Caki2 (cell line): Measurements from ENCODE around the gene NOP14. TPM values are rescaled to one million over a fixed set of nuclear protein-coding genes. Genes with fewer than 3 reads are reported as not detected.
"Not testable (repeated sequence)": the region's sequence is repeated elsewhere in the genome, so short reads cannot be mapped to it uniquely, and the experiment has no call there.

ENCODE experiments used
- DNase-seq: peaks from one replicate; pipeline ENCODE4 v3.0.0-alpha.2; 2015; ENCODE audit warnings: low read depth
- in situ Hi-C: cut with HindIII; loops from 2 replicates; pipeline ENCODE4 v1.10.0; 2016; ENCODE audit warnings: low sequenced_read_pairs, low pct_unique_long_range_greater_than_20kb, mixed read lengths
- total RNA-seq: library from RNA; depleted of rRNA; stranded (reverse); fragments of >200 nt; shearing (Covaris generic); gene quantifications from 2 replicates; pipeline ENCODE4 v1.2.3, GENCODE V29; 2014; ENCODE audit warnings: low replicate concordance

NOP14 gene
- total RNA-seq, 1 experiment from 2014 or later = 21.7 TPM

DNA sequence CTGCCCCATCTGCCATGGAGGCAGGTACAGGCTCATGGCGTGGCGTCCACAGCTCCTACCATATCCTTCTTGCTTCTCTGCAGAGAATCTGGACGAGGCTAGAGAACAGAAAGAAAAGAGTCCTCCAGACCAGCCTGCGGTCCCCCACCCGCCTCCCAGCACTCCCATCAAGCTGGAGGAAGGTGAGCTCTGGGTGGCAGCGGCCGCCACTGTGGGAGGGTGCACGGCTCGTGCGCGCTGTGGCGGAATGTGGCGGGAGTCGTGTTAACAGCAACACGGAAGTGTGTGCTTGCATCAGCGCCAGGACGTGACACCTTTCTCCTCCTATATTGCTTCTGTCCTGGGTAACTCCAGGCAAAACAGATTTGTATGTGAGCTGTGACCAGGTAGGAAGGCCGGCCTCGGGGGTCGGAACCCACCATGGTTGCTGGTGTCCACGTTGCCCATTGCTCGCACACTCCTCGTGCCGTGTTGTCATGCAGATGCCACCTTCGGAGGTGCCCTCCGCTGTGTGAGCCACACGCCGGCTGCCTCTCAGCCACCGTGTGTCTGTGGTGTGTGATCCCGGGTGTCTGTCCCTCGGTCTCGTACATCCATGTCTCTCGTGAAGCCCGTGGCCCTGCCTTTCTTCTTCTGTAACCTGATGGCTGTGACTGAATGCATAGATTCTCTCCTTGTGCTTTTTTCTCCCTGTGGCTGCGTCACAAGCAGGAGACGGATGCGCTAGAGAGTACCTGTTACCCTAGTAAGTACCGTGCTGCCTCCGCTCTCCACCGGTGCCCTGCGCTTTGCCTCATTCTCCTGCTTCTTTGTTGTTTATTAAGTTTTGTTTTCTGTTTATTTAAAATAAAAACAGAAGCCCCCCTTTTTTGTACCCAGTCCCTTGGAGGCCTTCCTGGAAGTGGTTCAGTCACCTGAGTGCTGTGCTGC is 37.0 kb downstream of the NOP14 start:
- in situ Hi-C loops = no loop called here
- DNase-seq = no peak

DNA sequence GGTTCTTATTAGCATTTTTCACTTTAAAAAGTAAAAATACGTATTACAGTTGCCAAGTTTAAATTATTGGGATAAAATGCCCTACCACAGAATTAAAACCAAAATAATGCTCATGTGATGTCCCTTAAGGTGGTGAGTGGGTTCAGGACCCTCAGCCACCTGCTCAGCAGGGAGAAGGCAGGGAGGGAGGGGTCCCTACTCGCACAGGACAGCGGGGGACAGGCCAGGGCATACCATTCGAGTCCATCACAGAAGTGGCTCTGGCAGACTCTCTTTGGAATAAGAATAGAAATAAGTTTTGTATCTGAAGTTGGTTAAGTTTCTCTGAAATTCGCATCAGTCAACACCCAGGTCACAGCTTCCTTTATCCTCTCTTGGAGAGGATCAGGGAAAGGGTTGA is 37.7 kb downstream of the NOP14 start:
- no peak for DNase-seq
- in situ Hi-C loops = no loop called here

DNA sequence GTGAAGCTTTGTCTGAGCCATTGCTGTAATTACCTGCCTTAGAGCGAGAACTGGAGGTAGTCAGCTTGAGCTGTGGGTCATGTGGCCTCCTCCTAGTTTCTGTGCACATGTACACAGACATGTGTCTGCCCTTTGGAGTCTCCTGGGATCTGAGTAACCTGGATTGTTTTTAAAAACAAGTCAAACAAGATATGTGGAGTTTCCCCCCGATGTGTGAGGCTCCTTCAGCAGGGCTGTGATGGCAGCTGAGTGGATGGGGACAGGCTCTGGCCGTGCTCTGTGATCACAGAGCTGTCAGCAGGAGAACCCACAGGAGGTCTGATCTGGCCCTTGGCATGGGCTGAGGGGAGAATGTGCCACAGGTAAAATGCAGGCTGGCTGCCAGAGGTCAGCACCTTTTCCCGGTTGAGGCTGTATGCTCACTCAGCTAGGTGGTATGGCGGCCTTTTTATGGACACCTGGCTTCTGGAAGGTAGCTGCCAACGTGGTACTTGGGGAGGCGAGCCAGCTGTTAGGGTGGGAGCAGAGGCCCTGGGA is 38.4 kb downstream of the NOP14 start:
- in situ Hi-C loops = no loop called here
- DNase-seq = no peak

DNA sequence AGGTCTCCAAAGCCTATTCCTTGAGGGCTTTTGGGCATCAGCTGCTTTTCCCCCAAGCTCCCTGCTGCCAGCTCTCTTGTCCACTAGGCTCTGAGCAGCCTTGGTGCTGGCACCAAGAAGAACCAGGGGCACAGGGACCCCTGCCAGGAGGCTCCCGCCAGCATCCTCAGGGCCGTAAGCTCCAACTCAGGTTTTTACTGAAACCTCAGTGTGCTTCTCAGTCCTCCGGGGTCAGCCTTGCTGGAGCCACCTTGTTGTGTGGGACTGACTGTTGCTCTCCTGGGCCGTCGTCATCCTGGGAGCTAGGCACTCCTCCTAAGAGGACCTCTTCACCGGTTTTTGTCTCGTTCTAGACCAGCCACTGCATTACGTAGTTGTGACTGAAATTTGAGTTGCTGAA is 38.9 kb downstream of the NOP14 start:
- no peak for DNase-seq
- in situ Hi-C loops = no loop called here

DNA sequence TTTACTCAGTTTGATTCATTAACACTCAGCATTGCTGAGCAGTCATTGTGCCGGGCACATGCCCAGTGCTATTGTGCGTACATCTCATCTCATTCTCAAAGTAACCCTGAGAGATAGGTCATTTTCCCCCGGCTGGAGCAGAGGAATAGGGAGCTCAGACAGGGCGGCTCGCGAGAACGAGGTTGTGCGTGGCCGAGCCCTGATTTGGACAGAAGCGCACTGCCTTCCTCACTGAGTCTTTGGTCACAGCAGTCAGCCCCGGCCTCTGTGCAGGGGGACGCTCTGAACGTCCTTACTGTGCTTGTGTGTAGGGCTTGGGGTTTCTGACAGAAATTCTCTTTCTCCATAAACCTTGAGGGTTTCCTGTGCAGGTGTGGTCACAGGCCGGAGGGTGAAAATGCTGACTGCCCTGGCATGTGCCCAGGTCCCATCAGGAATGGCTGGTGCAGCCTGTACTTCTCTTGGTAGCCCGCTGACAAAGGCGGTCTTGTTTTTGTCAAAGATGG is 39.5 kb downstream of the NOP14 start:
- no peak for DNase-seq
- in situ Hi-C loops = no loop called here

DNA sequence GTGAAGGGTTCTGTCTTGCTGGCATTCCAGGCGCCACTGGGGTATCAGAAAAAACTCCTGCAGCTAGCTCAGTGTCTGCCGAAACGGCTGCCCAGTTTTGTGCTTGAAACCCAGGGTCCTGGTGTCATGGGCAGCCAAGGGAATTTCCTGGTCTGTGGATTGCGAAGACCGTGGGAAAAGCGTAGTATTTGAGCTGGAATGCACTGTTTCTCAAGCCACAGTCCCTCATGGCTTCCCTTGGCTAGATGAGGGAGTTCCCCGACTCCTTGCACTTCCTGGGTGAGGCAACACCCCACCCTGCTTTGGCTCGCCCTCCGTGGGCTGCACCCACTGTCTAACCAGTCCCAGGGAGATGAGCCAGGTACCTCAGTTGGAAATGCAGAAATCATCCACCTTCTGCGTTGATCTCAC is 40.1 kb downstream of the NOP14 start:
- DNase-seq = no peak
- in situ Hi-C loops = no loop called here

DNA sequence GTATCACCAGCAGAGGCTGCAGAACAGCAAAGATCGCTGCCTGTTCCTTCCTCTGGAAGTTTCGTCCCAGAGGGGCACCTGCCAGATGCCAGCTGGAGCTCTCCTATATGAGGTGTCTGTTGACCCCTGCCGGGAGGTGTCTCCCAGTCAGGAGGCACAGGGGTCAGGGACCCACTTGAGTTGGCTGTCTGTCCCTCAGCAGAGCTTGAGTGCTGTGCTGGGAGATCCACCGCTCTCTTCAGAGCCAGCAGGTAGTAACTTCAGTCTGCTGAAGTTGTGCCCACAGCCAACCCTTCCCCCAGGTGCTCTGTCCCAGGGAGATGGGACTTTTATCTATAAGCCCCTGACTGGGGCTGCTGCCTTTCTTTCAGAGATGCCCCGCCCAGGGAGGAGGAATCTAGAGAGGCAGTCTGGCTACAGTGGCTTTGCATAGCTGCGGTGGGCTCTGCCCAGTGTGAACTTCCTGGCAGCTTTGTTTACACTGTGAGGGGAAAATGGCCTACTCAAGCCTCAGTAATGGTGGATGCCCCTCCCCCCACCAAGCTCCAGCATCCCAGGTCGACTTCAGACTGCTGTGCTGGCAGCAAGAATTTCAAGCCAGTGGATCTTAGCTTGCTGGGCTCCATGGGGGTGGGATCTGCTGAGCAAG is 40.6 kb downstream of the NOP14 start:
- DNase-seq, in situ Hi-C loops: not testable (repeated sequence)

DNA sequence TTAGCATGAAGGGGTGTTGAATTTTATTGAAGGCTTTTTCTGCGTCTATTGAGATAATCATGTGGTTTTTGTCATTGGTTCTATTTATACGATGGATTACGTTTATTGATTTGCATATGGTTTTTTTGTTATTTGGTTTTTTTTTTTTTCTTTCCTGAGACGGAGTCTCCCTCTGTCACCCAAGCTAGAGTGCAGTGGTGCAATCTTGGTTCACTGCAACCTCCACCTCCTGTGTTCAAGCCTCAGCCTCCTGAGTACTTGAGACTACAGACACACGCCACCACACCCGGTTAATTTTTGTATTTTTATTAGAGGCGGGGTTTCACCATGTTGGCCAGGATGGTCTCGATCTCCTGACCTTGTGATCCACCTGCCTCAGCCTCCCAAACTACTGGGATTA is 44.5 kb downstream of the NOP14 start:
- in situ Hi-C loops, DNase-seq: not testable (repeated sequence)

DNA sequence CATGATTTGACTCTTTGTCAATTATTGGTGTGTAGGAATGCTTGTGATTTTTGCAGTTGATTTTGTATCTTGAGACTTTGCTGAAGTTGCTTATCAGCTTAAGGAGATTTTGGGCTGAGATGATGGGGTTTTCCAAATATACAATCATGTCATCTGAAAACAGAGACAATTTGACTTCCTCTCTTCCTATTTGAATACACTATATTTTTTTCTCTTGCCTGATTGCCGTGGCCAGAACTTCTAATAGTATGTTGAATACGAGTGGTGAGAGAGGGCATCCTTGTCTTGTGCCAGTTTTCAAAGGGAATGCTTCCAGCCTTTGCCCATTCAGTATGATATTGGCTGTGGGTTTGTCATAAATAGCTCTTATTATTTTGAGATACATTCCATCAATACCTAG is 44.9 kb downstream of the NOP14 start:
- in situ Hi-C loops, DNase-seq: not testable (repeated sequence)

DNA sequence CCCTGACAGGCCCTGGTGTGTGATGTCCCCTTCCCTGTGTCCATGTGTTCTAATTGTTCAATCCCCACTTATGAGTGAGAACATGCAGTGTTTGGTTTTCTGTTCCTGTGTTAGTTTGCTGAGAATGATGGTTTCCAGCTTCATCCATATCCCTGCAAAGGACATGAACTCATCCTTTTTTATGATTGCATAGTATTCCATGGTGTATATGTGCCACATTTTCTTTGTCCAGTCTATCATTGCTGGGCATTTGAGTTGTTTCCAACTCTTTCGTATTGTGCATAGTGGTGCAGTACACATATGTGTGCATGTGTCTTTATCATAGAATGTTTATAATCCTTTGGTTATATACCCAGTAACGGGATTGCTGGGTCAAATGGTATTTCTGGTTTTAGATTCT is 46.5 kb downstream of the NOP14 start:
- DNase-seq, in situ Hi-C loops: not testable (repeated sequence)

DNA sequence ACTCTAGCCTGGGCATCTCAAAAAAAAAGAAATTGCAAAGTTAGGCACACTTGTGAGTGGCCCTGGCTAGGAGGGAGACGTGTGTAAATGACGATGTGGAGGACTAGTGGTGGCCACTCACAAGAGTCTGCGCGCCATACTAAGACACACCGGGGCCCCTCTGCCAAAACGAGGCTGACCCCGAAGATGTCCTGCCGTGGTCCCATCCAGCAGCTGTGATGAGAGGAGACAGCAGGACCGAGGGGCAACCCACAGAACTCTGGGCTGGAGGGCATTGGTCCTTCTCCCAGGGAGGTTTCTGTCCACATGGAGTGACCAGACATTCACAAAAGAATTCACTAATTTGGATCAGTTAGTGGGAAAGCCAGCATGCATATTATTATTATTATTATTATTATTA is 47.4 kb downstream of the NOP14 start:
- no peak for DNase-seq
- in situ Hi-C loops = no loop called here

DNA sequence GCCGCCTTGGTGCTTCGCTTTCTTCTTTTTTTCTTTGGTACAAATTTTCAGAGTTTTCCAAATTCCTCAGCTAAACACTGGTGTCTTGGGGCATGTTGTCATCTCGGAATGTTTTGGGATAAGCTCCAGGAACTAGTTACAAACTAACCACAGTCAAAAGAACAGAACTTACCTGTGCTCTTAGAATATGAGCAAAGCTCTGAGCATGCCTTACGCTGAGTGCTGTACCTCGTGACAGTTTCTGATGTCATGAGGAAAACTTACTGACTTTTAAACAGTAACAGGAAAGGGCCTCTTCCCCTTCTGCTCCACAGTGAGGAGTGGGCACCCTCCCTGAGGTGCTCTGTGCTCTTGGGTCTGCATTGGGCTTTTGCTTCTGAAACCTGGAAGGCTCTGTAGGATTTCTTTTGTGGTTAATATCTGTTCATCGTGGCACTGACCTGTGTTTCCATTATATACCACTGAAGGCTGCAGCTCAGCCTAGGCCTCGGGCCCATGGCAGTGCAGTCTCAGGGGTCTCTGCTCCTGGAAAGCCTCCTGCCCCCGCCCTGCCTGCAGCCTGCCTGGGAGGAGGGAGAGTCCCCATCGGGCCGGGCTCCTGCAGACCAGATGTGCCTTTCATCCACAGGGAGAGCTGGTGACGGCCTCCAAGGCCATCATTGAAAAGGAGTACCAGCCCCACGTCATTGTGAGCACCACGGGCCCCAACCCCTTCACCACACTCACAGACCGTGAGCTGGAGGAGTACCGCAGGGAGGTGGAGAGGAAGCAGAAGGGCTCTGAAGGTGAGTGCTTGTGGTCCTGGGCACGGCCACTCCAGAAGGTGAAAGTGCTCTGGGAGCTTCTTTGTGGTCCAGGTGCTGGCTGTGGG is 48.7 kb downstream of the NOP14 start:
- in situ Hi-C loops = no loop called here
- no peak for DNase-seq

DNA sequence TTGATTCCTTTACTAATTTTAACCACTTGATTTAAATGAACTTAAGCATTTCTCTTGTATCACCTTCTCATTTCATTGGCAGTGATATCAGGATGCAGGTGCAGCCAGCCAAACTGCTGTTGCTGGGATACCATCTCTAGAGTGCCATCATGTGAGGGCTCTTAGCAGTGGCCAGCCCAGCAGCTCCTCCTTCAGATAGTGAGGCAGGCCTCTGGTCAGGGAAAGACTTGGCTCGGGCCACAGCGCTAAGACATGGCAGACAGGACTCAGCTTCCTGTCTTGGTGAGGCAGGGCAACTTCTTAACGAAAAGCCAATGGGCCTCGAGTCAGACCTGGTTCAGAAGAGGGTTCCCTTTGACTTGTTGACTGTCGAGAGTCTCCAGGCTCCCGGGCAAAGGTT is 50.0 kb downstream of the NOP14 start:
- in situ Hi-C loops = no loop called here
- DNase-seq = no peak

DNA sequence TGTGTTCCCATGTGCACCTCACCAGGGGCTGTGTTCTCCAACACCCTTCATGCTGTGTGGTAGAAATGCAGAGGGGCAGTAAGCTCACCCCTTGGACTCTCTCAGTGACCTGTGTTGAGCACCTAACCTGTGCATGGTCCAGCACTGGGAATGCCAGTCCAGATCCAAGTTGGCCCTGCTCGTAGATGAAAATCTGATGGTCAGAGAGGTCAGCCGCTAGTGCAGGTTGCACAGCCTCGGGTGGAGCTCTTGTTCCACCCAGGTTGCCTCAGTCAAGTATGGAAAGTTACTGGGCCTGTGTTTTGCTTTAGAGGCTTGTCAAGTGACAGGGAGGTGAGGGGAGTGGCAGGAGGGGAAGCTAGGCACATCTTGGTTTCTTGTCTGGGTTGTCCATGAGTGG is 51.3 kb downstream of the NOP14 start:
- in situ Hi-C loops = no loop called here
- no peak for DNase-seq

DNA sequence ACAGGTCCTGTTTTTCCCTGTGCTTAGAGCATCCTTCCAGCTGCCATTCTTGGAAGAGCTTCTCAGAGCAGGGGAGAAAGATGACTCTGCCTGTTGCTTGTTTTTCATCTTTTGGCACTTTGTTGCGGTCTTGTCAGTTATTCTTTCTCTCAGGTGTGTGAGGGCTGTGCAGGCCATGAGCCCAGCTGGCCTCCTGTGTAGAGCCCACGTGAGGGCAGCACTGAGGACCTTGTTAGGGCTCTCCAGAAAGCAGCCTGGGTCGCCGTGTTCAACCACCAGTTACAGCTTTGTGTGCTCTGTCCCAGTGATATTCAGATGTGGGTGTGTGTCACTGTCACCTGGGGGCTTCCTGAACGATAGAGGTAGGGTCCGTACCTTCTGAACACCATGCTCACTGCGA is 52.8 kb downstream of the NOP14 start:
- DNase-seq = no peak
- in situ Hi-C loops = no loop called here

DNA sequence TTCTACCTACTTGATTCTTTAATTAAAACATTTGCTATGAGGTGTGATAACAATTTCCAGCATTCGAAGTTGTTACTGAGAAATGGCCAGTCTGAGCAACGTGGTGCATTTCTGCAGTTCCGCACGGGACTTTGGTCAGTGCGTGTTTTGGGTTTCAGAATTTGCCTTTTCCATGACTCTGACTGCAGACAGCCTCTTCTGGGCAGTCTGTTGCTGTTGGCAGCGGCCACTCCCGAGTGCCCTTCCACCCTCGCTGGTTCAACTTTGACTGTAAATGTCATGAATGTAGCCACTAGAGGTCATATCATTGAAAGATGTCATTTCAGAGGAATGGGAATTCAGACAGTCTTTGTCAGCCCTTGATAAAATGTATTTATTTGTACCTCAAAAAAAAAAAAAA is 53.6 kb downstream of the NOP14 start:
- in situ Hi-C loops = no loop called here

DNA sequence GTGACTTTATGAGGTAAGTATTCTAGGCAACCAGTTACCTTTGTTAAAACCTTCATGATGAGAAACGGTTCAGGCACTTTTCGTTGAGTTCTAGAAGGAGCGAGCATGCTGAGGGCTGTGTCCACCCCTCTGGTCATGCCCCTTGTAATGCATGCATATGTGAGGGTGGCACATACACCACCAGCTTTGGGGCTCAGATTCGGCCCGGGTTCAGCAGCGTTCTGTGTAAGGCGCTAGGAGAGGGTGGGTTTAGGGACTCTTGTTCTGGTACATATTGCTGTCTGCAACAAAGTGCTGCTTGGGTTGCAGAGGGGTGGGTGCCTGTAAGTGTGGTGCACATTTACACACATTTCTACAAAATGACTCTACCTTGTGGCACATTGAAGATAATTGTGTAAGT is 54.5 kb downstream of the NOP14 start:
- no peak for DNase-seq
- in situ Hi-C loops = no loop called here

More for the DNA sequence above, 53.6 kb downstream of the NOP14 start:
- DNase-seq = no peak

DNA sequence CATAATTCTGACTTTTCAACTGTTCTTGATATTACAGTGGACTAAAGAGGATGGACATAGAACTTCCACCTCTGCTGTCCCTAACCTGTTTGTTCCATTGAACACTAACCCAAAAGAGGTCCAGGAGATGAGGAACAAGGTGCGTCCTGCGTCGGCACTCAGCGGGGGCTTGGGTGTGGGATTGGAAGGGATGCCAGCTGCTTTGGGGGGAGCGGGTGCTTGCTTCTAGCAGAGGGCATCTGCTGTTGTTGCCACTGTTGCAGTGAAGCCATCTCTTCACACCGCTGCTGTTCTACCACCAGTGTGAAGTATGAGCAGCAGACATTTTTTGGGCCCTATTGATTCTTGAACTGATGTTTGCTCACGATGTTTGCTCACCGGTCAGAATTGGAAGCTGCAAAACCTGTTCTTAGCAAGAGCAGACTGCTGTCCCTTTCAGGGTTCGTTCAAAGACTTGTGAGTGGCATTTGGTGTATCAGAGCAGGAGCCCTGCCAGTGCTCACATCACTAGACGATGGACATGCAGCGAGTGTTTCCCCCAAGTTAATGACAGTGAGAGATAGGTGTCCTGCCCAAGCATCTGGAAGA is 55.4 kb downstream of the NOP14 start:
- no peak for DNase-seq
- in situ Hi-C loops = no loop called here
